Mesenchymal stem cell (in vitro differentiated cells and primary cell): ENCODE results near the gene AJAP1.

Source experiments
- DNase-seq: peaks from one replicate; pipeline ENCODE4 v3.0.0-alpha.2; 2013
- H2AFZ ChIP-seq: one replicate; pipeline ENCODE4 v1.6.1; 2013; ENCODE audit warnings: low read depth, mild to moderate bottlenecking, control low read depth, inconsistent platforms, low read length, moderate library complexity
- H2AK5ac ChIP-seq: 2 replicates; pipeline ENCODE4 v1.6.1; 2013; ENCODE audit warnings: low read length, moderate library complexity, mild to moderate bottlenecking, inconsistent platforms; ENCODE audit not compliant: severe bottlenecking
- H2BK120ac ChIP-seq: one replicate; pipeline ENCODE4 v1.6.1; 2013; ENCODE audit warnings: low read depth, mild to moderate bottlenecking, inconsistent platforms, low read length, moderate library complexity
- H2BK12ac ChIP-seq, 2 experiments: one replicate each; pipeline ENCODE4 v1.6.1; 2013; ENCODE audit warnings: inconsistent platforms in 2 of 2, low read length in 2 of 2, mild to moderate bottlenecking in 2 of 2, moderate library complexity in 2 of 2, control low read depth in 1 of 2
- H2BK15ac ChIP-seq: one replicate; pipeline ENCODE4 v1.6.1; 2013; ENCODE audit warnings: mild to moderate bottlenecking, low read depth, inconsistent platforms; ENCODE audit not compliant: poor library complexity, severe bottlenecking
- H2BK5ac ChIP-seq: 2 replicates; pipeline ENCODE4 v1.6.1; 2013; ENCODE audit warnings: low read depth, mild to moderate bottlenecking, low read length, control low read depth, inconsistent platforms; ENCODE audit not compliant: poor library complexity, severe bottlenecking
- H3K14ac ChIP-seq, 2 experiments: one replicate each; pipeline ENCODE4 v1.6.1; 2013; ENCODE audit warnings: inconsistent platforms in 2 of 2, low read length in 2 of 2, control low read depth in 1 of 2, mild to moderate bottlenecking in 1 of 2, moderate library complexity in 1 of 2
- H3K18ac ChIP-seq, 2 experiments: one replicate each; pipeline ENCODE4 v1.6.1; 2013; ENCODE audit warnings: inconsistent platforms in 2 of 2, low read length in 2 of 2, control low read depth in 1 of 2, low read depth in 1 of 2, mild to moderate bottlenecking in 1 of 2
- H3K23ac ChIP-seq, 2 experiments: one replicate each; pipeline ENCODE4 v1.6.1; 2013; ENCODE audit warnings: inconsistent platforms in 2 of 2, low read length in 2 of 2, mild to moderate bottlenecking in 2 of 2, moderate library complexity in 2 of 2, control low read depth in 1 of 2
- H3K27ac ChIP-seq: 2 replicates; pipeline ENCODE4 v1.5.1; 2013; ENCODE audit warnings: mild to moderate bottlenecking, moderate library complexity, low read length, control low read depth, inconsistent platforms; ENCODE audit not compliant: poor library complexity, severe bottlenecking
- H3K27me3 ChIP-seq, 2 experiments: 2 replicates each; pipeline versions ENCODE4 v1.6.1 to v1.7.0; 2013; ENCODE audit warnings: low read length in 2 of 2, mild to moderate bottlenecking in 2 of 2, moderate library complexity in 2 of 2, control low read depth in 1 of 2, inconsistent platforms in 1 of 2; ENCODE audit not compliant: control insufficient read depth in 1 of 2, insufficient read depth in 1 of 2
- H3K36me3 ChIP-seq, 2 experiments: 2 replicates each; pipeline versions ENCODE4 v1.6.1 to v1.7.0; 2013; ENCODE audit warnings: low read length in 2 of 2, control low read depth in 1 of 2, inconsistent platforms in 1 of 2, low read depth in 1 of 2, mild to moderate bottlenecking in 1 of 2; ENCODE audit not compliant: insufficient read depth in 2 of 2, control insufficient read depth in 1 of 2
- H3K4ac ChIP-seq, 2 experiments: one replicate each; pipeline ENCODE4 v1.6.1; 2013; ENCODE audit warnings: inconsistent platforms in 2 of 2, low read length in 2 of 2, mild to moderate bottlenecking in 2 of 2, moderate library complexity in 2 of 2, control low read depth in 1 of 2, low read depth in 1 of 2
- H3K4me1 ChIP-seq: 2 replicates; pipeline ENCODE4 v1.6.1; 2013; ENCODE audit warnings: low read depth, low read length, control low read depth; ENCODE audit not compliant: control insufficient read depth, insufficient read depth
- H3K4me2 ChIP-seq: 2 replicates; pipeline ENCODE4 v1.6.1; 2013; ENCODE audit warnings: low read length, mild to moderate bottlenecking, inconsistent platforms; ENCODE audit not compliant: poor library complexity, severe bottlenecking
- H3K4me3 ChIP-seq, 2 experiments: 2 replicates each; pipeline versions ENCODE4 v1.5.1 to v1.7.0; 2013; ENCODE audit warnings: low read length in 2 of 2, mild to moderate bottlenecking in 2 of 2, control low read depth in 1 of 2, low read depth in 1 of 2; ENCODE audit not compliant: insufficient read depth in 1 of 2
- H3K79me1 ChIP-seq: replicated peaks from 2 replicates; pipeline ENCODE4 v1.6.1; 2013; ENCODE audit warnings: mild to moderate bottlenecking, control low read depth, low read length, inconsistent platforms; ENCODE audit not compliant: poor library complexity, severe bottlenecking
- H3K9ac ChIP-seq: 2 replicates; pipeline ENCODE4 v1.7.0; 2013; ENCODE audit warnings: mild to moderate bottlenecking, low read length, moderate library complexity
- H3K9me3 ChIP-seq: 2 replicates; pipeline ENCODE4 v1.7.0; 2013; ENCODE audit warnings: mild to moderate bottlenecking, low read length; ENCODE audit not compliant: control insufficient read depth
- H4K8ac ChIP-seq: one replicate; pipeline ENCODE4 v1.6.1; 2013; ENCODE audit warnings: inconsistent platforms, mild to moderate bottlenecking, low read length, moderate library complexity
- H4K91ac ChIP-seq: one replicate; pipeline ENCODE4 v1.6.1; 2013; ENCODE audit warnings: mild to moderate bottlenecking, low read length, inconsistent platforms
- WGBS: methylation state at CpG from one replicate; pipeline ENCODE4 v1.1.7; 2013; ENCODE audit warnings: mixed read lengths; 5-methylcytosine and 5-hydroxymethylcytosine counted together

Gene AJAP1

DNA sequence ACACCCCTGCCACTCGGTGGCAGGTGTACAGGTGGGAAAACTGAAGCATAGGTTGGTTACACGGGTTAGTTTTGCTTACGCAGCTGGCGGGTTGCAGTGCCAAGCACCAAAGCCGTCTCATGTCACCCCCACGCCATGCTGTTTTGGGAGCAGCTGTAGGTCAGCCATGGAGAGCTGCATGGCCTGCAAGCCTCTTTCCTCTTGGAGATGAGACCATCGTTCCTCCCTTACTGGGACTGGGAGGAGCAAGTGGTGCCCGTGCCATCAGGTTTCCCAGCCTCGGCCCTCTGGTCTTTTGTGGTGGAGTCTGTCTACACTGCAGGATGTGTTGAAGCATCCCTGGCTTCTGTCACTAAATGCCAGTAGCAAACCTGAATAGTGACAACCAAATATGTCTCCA is 46.9 kb downstream of the AJAP1 start:
- H3K4me1 ChIP-seq = no peaks in the 10 kb centered on the region
- H3K9ac ChIP-seq = no peak overlapping the region
- H2BK12ac ChIP-seq = no peak overlapping the region
- no peak overlapping the region for H3K4me2 ChIP-seq
- WGBS = 74% methylated on average over 9 of the region's 9 CpGs
- H2BK120ac ChIP-seq = no peak overlapping the region
- no peaks in the 10 kb centered on the region for H3K79me1 ChIP-seq
- no peak for DNase-seq
- no peak overlapping the region for H3K18ac ChIP-seq
- no peak overlapping the region for H2AK5ac ChIP-seq
- no peaks in the 10 kb centered on the region for H3K9me3 ChIP-seq
- no peak overlapping the region for H3K27ac ChIP-seq
- no peak overlapping the region for H3K23ac ChIP-seq
- H3K4ac ChIP-seq = no peak overlapping the region
- no peaks in the 10 kb centered on the region for H3K27me3 ChIP-seq
- no peak overlapping the region for H2BK15ac ChIP-seq
- H4K91ac ChIP-seq = no peak overlapping the region
- H3K36me3 ChIP-seq = no peaks in the 10 kb centered on the region
- no peak overlapping the region for H2AFZ ChIP-seq
- H4K8ac ChIP-seq = no peak overlapping the region
- no peak overlapping the region for H3K4me3 ChIP-seq
- no peak overlapping the region for H3K14ac ChIP-seq
- no peak overlapping the region for H2BK5ac ChIP-seq

DNA sequence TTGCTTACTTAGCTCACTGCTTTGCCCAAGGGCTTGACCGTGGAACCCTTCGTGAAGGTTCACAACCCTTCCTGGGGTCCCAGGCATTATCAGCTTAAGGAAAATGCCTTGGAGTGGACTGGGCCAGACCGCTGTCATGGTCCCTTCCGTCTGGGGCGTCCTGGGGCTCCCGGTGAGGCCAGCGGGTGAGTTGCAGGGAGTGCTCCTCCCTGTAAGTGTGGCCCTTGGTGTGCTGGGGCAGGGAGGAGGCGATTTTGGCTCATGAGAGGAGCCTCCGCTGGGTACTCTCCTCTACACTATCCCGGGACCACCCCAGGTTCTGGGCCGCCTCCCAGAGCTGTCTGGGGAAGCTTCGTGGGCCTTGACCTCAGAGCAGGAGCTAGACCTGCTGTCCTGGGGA is 48.1 kb downstream of the AJAP1 start:
- Histone ChIP-seq H3K4me3 (no peak overlapping the region), H3K4me1 (no peaks in the 10 kb centered on the region), H2BK5ac (no peak overlapping the region), H2AK5ac (no peak overlapping the region), H3K27ac (no peak overlapping the region), H4K91ac (no peak overlapping the region), H4K8ac (no peak overlapping the region), H3K9me3 (no peaks in the 10 kb centered on the region), H3K36me3 (no peaks in the 10 kb centered on the region), H3K18ac (no peak overlapping the region), H2BK120ac (no peak overlapping the region), H3K4me2 (no peak overlapping the region), H3K14ac (no peak overlapping the region), H3K4ac (no peak overlapping the region), H2BK12ac (no peak overlapping the region), H2BK15ac (no peak overlapping the region), H2AFZ (no peak overlapping the region), H3K79me1 (no peaks in the 10 kb centered on the region), H3K23ac (no peak overlapping the region), H3K9ac (no peak overlapping the region), H3K27me3 (no peaks in the 10 kb centered on the region)
- DNase-seq = no peak
- WGBS = 86% methylated on average over 10 of the region's 12 CpGs

DNA sequence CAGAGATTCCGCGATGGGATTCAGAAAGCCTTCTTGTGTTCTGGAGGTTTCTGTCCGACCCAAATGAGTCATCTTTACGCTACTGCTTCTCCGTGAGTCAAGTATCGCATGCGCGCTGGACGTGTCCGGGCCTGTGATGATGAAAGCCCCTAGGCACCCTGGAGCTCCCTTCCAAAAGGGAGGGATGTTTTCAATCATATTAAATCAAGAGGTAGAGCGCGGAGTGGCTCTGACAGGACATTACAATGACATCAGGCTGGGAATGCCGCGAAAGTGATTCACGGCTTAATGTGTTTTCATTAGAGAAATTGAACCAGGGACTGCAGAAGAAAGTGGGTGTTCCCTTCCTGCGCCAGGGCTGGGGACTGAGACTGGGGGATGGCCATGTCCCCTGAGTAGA is 48.5 kb downstream of the AJAP1 start:
- H3K14ac ChIP-seq = no peak overlapping the region
- no peak overlapping the region for H3K4ac ChIP-seq
- H3K18ac ChIP-seq = no peak overlapping the region
- H3K4me3 ChIP-seq = no peak overlapping the region
- H3K27ac ChIP-seq = no peak overlapping the region
- DNase-seq = no peak
- H4K8ac ChIP-seq = no peak overlapping the region
- no peaks in the 10 kb centered on the region for H3K36me3 ChIP-seq
- no peak overlapping the region for H2BK12ac ChIP-seq
- no peak overlapping the region for H4K91ac ChIP-seq
- H2BK5ac ChIP-seq = no peak overlapping the region
- H3K9me3 ChIP-seq = no peaks in the 10 kb centered on the region
- H3K4me1 ChIP-seq = no peaks in the 10 kb centered on the region
- no peak overlapping the region for H3K4me2 ChIP-seq
- H3K9ac ChIP-seq = no peak overlapping the region
- no peaks in the 10 kb centered on the region for H3K27me3 ChIP-seq
- 87% methylated on average over 16 of the region's 16 CpGs for WGBS
- no peak overlapping the region for H3K23ac ChIP-seq
- no peak overlapping the region for H2BK15ac ChIP-seq
- H2AK5ac ChIP-seq = no peak overlapping the region
- H2BK120ac ChIP-seq = no peak overlapping the region
- H2AFZ ChIP-seq = no peak overlapping the region
- H3K79me1 ChIP-seq = no peaks in the 10 kb centered on the region

DNA sequence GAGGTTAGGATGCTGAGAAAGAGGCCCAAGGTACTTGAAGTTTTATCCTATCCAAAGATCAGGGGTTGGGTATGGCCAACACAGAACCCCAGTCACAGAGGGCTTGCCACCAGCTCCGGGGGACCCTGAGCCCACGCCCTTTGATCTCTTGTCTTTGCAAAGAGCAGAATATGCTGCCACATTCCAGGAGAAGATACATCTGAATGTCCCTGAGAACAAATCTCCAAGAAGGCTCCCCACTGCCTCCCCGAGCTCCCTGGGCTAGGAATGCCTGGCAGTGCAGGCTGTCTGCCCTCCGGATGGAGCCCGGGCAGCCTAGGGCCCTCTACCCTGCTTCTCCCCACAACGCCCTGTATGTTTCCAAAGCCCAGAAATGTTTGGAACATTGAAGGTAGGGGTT is 49.2 kb downstream of the AJAP1 start:
- Histone ChIP-seq H3K4ac (no peak overlapping the region), H3K9ac (no peak overlapping the region), H2BK120ac (no peak overlapping the region), H2AFZ (no peak overlapping the region), H3K14ac (no peak overlapping the region), H3K27ac (no peak overlapping the region), H4K91ac (no peak overlapping the region), H3K4me1 (no peaks in the 10 kb centered on the region), H3K27me3 (no peaks in the 10 kb centered on the region), H3K23ac (no peak overlapping the region), H3K4me3 (no peak overlapping the region), H2BK15ac (no peak overlapping the region), H3K79me1 (no peaks in the 10 kb centered on the region), H4K8ac (no peak overlapping the region), H2AK5ac (no peak overlapping the region), H3K36me3 (no peaks in the 10 kb centered on the region), H2BK5ac (no peak overlapping the region), H2BK12ac (no peak overlapping the region), H3K18ac (no peak overlapping the region), H3K9me3 (no peaks in the 10 kb centered on the region), H3K4me2 (no peak overlapping the region)
- DNase-seq = no peak
- WGBS = 45% methylated on average over 3 of the region's 6 CpGs
